Measurements from ENCODE around the gene CCDC32.

DNA sequence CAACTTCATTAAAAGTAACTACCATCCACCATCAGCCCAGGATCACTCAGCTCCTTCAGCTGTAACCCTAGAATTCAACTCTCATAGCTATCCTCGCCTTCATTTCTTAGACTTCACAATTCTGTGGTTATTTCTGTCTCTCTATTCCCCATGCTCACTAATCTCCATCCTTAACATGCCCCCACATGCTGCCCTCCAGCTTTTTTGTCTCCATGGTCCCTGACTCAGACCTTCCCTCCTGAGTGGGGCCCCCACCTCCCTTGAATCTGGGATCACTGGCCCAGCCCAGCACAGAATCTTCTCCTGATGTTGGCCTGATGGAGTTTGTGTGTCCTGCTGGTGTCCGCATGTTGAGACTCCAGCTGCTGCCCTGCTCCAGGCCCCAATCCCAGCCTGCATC lies 52.4 kb downstream of the CCDC32 start:
- TF ChIP-seq POLR2A (IDR thresholded peaks at IDR 0.05), result no peak
- TF ChIP-seq, protein P1, sequence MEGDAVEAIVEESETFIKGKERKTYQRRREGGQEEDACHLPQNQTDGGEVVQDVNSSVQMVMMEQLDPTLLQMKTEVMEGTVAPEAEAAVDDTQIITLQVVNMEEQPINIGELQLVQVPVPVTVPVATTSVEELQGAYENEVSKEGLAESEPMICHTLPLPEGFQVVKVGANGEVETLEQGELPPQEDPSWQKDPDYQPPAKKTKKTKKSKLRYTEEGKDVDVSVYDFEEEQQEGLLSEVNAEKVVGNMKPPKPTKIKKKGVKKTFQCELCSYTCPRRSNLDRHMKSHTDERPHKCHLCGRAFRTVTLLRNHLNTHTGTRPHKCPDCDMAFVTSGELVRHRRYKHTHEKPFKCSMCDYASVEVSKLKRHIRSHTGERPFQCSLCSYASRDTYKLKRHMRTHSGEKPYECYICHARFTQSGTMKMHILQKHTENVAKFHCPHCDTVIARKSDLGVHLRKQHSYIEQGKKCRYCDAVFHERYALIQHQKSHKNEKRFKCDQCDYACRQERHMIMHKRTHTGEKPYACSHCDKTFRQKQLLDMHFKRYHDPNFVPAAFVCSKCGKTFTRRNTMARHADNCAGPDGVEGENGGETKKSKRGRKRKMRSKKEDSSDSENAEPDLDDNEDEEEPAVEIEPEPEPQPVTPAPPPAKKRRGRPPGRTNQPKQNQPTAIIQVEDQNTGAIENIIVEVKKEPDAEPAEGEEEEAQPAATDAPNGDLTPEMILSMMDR (IDR thresholded peaks at IDR 0.05), result no peak
